ENCODE measurements around the gene ATXN1. TPM values are rescaled to one million over a fixed set of nuclear protein-coding genes. Genes with fewer than 3 reads are reported as not detected.

The ATXN1 gene
- total and polyA plus RNA-seq, 2 experiments from 2014 or later: 4.8 to 9.1 TPM

GRCh38 chr6:16750566-16750965, 10.7 kb downstream of the ATXN1 start:
- ATAC-seq (no peak), DNase-seq (ENCODE audit: low spot score) (no peak)
- Mint-ChIP-seq H3K36me3 (ENCODE audit: low read depth) (no peaks in the 10 kb centered on the region), H3K4me3 (no peak overlapping the region), H3K27me3 (ENCODE audit: insufficient read depth, low read depth, poor library complexity) (peaks cover 2% of the 10 kb centered on the region), H3K27ac (no peak overlapping the region), H3K9me3 (no peaks in the 10 kb centered on the region), H3K4me1 (peaks cover 26% of the 10 kb centered on the region)
- H3K79me2 ChIP-seq (replicated peaks; ENCODE audit: insufficient read depth): no peaks in the 10 kb centered on the region
- no peaks in the 10 kb centered on the region for H3K36me3 ChIP-seq (ENCODE audit: insufficient read depth)
- H3K27me3 ChIP-seq (ENCODE audit: insufficient read depth): no peaks in the 10 kb centered on the region
- TF ChIP-seq NANOG (IDR thresholded peaks at IDR 0.05; ENCODE audit: borderline replicate concordance): no peak
- TF ChIP-seq ZNF462 (CRISPR knock-in tag; IDR thresholded peaks at IDR 0.05): no peak
- TF ChIP-seq ETS1 (IDR thresholded peaks at IDR 0.05): no peak
- no peak for TF ChIP-seq JUNB (IDR thresholded peaks at IDR 0.05; ENCODE audit: unreplicated experiment)
- no peak for TF ChIP-seq EZH2 (IDR thresholded peaks at IDR 0.05; ENCODE audit: low read depth, unreplicated experiment)
- TF ChIP-seq CREB1 (CRISPR knock-in tag; IDR thresholded peaks at IDR 0.05; ENCODE audit: low read depth): no peak
- no peak for TF ChIP-seq ZNF331 (CRISPR knock-in tag; IDR thresholded peaks at IDR 0.05; ENCODE audit: low read depth)
- no peak for TF ChIP-seq STAT1 (IDR thresholded peaks at IDR 0.05; ENCODE audit: unreplicated experiment)
- no peak for TF ChIP-seq EZH2phosphoT487 (IDR thresholded peaks at IDR 0.05; ENCODE audit: unreplicated experiment)
- no peak for TF ChIP-seq CTCF (conservative IDR thresholded peaks at IDR 0.05; ENCODE audit: low read depth in 2 of 2)
- no peak for TF ChIP-seq REST (IDR thresholded peaks at IDR 0.05; ENCODE audit: unreplicated experiment)
- no peak for TF ChIP-seq POLR2AphosphoS5 (IDR thresholded peaks at IDR 0.05; ENCODE audit: low read depth)
- TF ChIP-seq ZNF114 (CRISPR knock-in tag; IDR thresholded peaks at IDR 0.05): no peak
- H3K4me3 ChIP-seq: no peak overlapping the region
- H3F3A ChIP-seq (replicated peaks; ENCODE audit: low read depth): no peaks in the 10 kb centered on the region
- H3K27ac ChIP-seq (ENCODE audit: low read depth): no peak overlapping the region
- no peaks in the 10 kb centered on the region for H3K9me2 ChIP-seq (ENCODE audit: insufficient read depth)
- H3K4me1 ChIP-seq (ENCODE audit: insufficient read depth): 0 out of 2 replicates have a peak, but pooled peaks cover 2% of the 10 kb centered on the region
- H2AFZ ChIP-seq: no peak overlapping the region
- H4K20me1 ChIP-seq (replicated peaks; ENCODE audit: insufficient read depth): no peaks in the 10 kb centered on the region; the same call in 1 of the 2 replicates
- no peak overlapping the region for H3K4me2 ChIP-seq

Data from GM23338 (cell line).